DOHH2 (cell line): ENCODE data around the gene SRGAP1.

Experiments
- H3F3A ChIP-seq: fragments of 200-600 bp; sonication (generic), shearing (Covaris generic); 2 replicates; pipeline ENCODE4 v1.6.0; 2016; ENCODE audit warnings: antibody characterized with exemption, mild to moderate bottlenecking; ENCODE audit not compliant: control insufficient read depth, insufficient read depth
- H3K27ac ChIP-seq: fragments of 200-600 bp; sonication (generic); 2 replicates; pipeline ENCODE4 v1.5.1; 2014; ENCODE audit warnings: low read depth, mild to moderate bottlenecking, low read length, moderate library complexity
- H3K27me3 ChIP-seq: fragments of 200-600 bp; sonication (generic); 2 replicates; pipeline ENCODE4 v1.6.1; 2014; ENCODE audit warnings: mild to moderate bottlenecking, low read length, mixed read lengths; ENCODE audit not compliant: control insufficient read depth
- H3K36me3 ChIP-seq: fragments of 200-600 bp; sonication (generic); 2 replicates; pipeline ENCODE4 v1.6.1; 2014; ENCODE audit warnings: mild to moderate bottlenecking, low read length, moderate library complexity, mixed read lengths; ENCODE audit not compliant: control insufficient read depth
- H3K4me1 ChIP-seq: fragments of 200-600 bp; sonication (generic); 2 replicates; pipeline ENCODE4 v1.6.1; 2014; ENCODE audit warnings: mild to moderate bottlenecking, low read length, mixed read lengths; ENCODE audit not compliant: control insufficient read depth
- H3K4me2 ChIP-seq: fragments of 200-600 bp; sonication (generic); 2 replicates; pipeline ENCODE4 v1.6.0; 2014; ENCODE audit warnings: mild to moderate bottlenecking, low read length, moderate library complexity
- H3K4me3 ChIP-seq: fragments of 200-600 bp; sonication (generic); 2 replicates; pipeline ENCODE4 v1.5.1; 2014; ENCODE audit warnings: mild to moderate bottlenecking, low read length, mixed read lengths
- H3K79me2 ChIP-seq: fragments of 200-600 bp; sonication (generic); 2 replicates; pipeline ENCODE4 v1.6.1; 2014; ENCODE audit warnings: mild to moderate bottlenecking, low read length, mixed read lengths; ENCODE audit not compliant: control insufficient read depth
- H3K9me2 ChIP-seq: fragments of 200-600 bp; sonication (generic); replicated peaks from 2 replicates; pipeline ENCODE4 v1.6.1; 2014; ENCODE audit warnings: mild to moderate bottlenecking, low read length, mixed read lengths; ENCODE audit not compliant: control insufficient read depth
- H3K9me3 ChIP-seq: fragments of 200-600 bp; sonication (generic); 2 replicates; pipeline ENCODE4 v1.6.1; 2014; ENCODE audit warnings: antibody characterized with exemption, low read length, mixed read lengths; ENCODE audit not compliant: control insufficient read depth, insufficient read depth
- H4K20me1 ChIP-seq: fragments of 200-600 bp; sonication (generic); 2 replicates; pipeline ENCODE4 v1.6.0; 2014; ENCODE audit warnings: low read depth, mild to moderate bottlenecking, antibody characterized with exemption, low read length, moderate library complexity; ENCODE audit not compliant: control insufficient read depth, insufficient read depth
- CTCF ChIP-seq: fragments of 200-600 bp; sonication (generic); IDR thresholded peaks from one replicate; pipeline ENCODE4 v1.5.1; 2014; ENCODE audit warnings: antibody characterized with exemption, mild to moderate bottlenecking, low read depth, low read length; ENCODE audit not compliant: poor library complexity, severe bottlenecking
- EZH2phosphoT487 ChIP-seq: fragments of 200-600 bp; sonication (generic); IDR thresholded peaks from 2 replicates; pipeline ENCODE4 v1.6.1; 2017; ENCODE audit warnings: borderline replicate concordance, mild to moderate bottlenecking, antibody characterized with exemption, low read length, moderate library complexity, mixed read lengths

SRGAP1 gene

DNA sequence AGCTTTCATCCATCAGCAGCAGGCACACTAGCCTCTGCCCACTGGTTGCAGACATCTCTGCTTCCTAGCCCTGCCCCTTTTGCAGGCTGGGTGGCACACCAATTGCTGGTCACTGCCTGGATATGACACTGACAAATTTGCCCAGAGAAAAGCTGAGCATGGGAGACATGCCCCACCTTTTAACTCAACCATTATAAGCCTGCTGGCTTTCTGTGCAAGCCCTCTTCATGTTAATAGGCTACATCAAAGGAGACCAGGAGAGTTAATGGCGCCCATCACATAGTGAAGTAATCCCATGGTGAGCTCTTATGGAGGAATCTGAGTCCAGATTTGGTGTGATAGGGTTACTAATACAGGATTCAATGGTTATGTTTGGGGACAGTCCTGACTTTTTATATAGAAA is 238.4 kb downstream of the SRGAP1 start:
- no peak overlapping the region for H3K4me2 ChIP-seq
- TF ChIP-seq CTCF (no peak), EZH2phosphoT487 (no peak)
- H3K4me1 ChIP-seq: no peaks in the 10 kb centered on the region
- H3K9me2 ChIP-seq: no peaks in the 10 kb centered on the region
- no peaks in the 10 kb centered on the region for H3K36me3 ChIP-seq
- H3K9me3 ChIP-seq: no peaks in the 10 kb centered on the region
- H3K27ac ChIP-seq: no peak overlapping the region
- H3K79me2 ChIP-seq: no peaks in the 10 kb centered on the region
- no peaks in the 10 kb centered on the region for H3K27me3 ChIP-seq
- H3K4me3 ChIP-seq: no peak overlapping the region
- no peaks in the 10 kb centered on the region for H4K20me1 ChIP-seq
- no peaks in the 10 kb centered on the region for H3F3A ChIP-seq

GRCh38 chr12:64083285-64084210 is 239.0 kb downstream of the SRGAP1 start:
- no peak overlapping the region for H3K4me3 ChIP-seq
- H3K27me3 ChIP-seq: no peaks in the 10 kb centered on the region
- no peak for TF ChIP-seq CTCF
- TF ChIP-seq EZH2phosphoT487: no peak
- H3K9me2 ChIP-seq: no peaks in the 10 kb centered on the region
- H4K20me1 ChIP-seq: no peaks in the 10 kb centered on the region
- no peak overlapping the region for H3K27ac ChIP-seq
- no peak overlapping the region for H3K4me2 ChIP-seq
- H3K79me2 ChIP-seq: no peaks in the 10 kb centered on the region
- H3K4me1 ChIP-seq: peaks cover 5% of the 10 kb centered on the region
- no peaks in the 10 kb centered on the region for H3F3A ChIP-seq
- H3K36me3 ChIP-seq: no peaks in the 10 kb centered on the region
- no peaks in the 10 kb centered on the region for H3K9me3 ChIP-seq

DNA sequence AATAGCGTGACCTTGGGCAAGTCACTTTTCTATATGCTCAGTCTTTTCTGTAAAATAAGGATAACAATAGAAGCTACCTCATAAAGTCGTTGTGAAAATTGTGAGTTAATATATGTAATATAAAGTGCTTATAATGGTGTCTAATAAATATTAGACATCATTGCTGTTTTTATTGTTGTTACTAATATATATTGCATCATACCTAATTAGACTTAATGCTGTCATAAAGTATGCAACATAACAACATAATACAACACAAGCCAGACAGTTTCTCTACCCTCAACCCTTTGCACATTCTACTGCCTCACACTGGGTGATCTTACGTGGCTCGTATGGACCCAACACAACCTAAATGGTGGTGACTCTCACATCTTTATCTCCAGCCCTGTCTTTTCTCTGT is 240.7 kb downstream of the SRGAP1 start:
- H3K27ac ChIP-seq: no peak overlapping the region
- no peak overlapping the region for H3K4me3 ChIP-seq
- H4K20me1 ChIP-seq: no peaks in the 10 kb centered on the region
- H3K9me3 ChIP-seq: no peaks in the 10 kb centered on the region
- TF ChIP-seq CTCF (no peak), EZH2phosphoT487 (no peak)
- H3F3A ChIP-seq: no peaks in the 10 kb centered on the region
- no peaks in the 10 kb centered on the region for H3K36me3 ChIP-seq
- no peaks in the 10 kb centered on the region for H3K79me2 ChIP-seq
- H3K9me2 ChIP-seq: no peaks in the 10 kb centered on the region
- H3K27me3 ChIP-seq: no peaks in the 10 kb centered on the region
- H3K4me1 ChIP-seq: peaks cover 5% of the 10 kb centered on the region
- no peak overlapping the region for H3K4me2 ChIP-seq
